B cell (primary cell): ENCODE measurements around the gene LIN52. TPM values are rescaled to one million over a fixed set of nuclear protein-coding genes. Genes with fewer than 3 reads are reported as not detected.

Experiments used
- ATAC-seq: fragments of 200-7000 bp; cut with Tn5 transposase; one replicate; pipeline ENCODE4 v1.10.0; 2021; ENCODE audit warnings: low read depth, mild to moderate bottlenecking, moderate number of reproducible peaks, moderate library complexity
- CTCF ChIA-PET: fragments of 350-600 bp; sonication (Branson Sonifier 250); formaldehyde crosslinking; loops from one replicate; lab custom pipeline; 2021; ENCODE audit warnings: antibody characterized with exemption, inconsistent platforms; lab: Charles Lee
- POLR2A ChIA-PET: fragments of 350-600 bp; sonication (Branson Sonifier 250); formaldehyde crosslinking; loops from one replicate; lab custom pipeline; 2021; ENCODE audit warnings: antibody characterized with exemption; lab: Charles Lee
- DNase-seq: peaks from one replicate; pipeline ENCODE4 v3.0.0; 2013
- H2AFZ ChIP-seq: 2 replicates; pipeline ENCODE4 v1.6.1; 2012; ENCODE audit warnings: mild to moderate bottlenecking, low read depth, low read length; ENCODE audit not compliant: insufficient read depth, poor library complexity, severe bottlenecking
- H3K27ac ChIP-seq, 2 donors: 1 replicate in 1 of 2; 2 replicates in 1 of 2; pipeline ENCODE4 v1.5.1; 2012 to 2013; ENCODE audit warnings: low read length in 2 of 2, mild to moderate bottlenecking in 2 of 2, moderate library complexity in 1 of 2
- H3K27me3 ChIP-seq, 4 experiments: fragments of 200-600 bp in 1 of 4; sonication (generic) in 1 of 4; replicated peaks in 1 of 4; 1 replicate in 2 of 4; 2 replicates in 2 of 4; pipeline versions ENCODE4 v1.6.1 to v1.7.0; 2013 to 2016; ENCODE audit warnings: low read length in 3 of 4, mild to moderate bottlenecking in 2 of 4, mixed read lengths in 1 of 4, moderate library complexity in 1 of 4; ENCODE audit not compliant: insufficient read depth in 4 of 4, control insufficient read depth in 3 of 4; ENCODE audit errors: control extremely low read depth in 1 of 4
- H3K36me3 ChIP-seq, 2 experiments: replicated peaks in 1 of 2; 1 replicate in 1 of 2; 2 replicates in 1 of 2; pipeline versions ENCODE4 v1.6.1 to v1.7.1; 2013; ENCODE audit warnings: low read length in 1 of 2; ENCODE audit not compliant: insufficient read depth in 2 of 2, control insufficient read depth in 1 of 2; ENCODE audit errors: control extremely low read depth in 1 of 2, extremely low read depth in 1 of 2
- H3K4me1 ChIP-seq, 2 donors: fragments of 200-600 bp in 1 of 2; sonication (generic) in 1 of 2; 1 replicate in 1 of 2; 2 replicates in 1 of 2; pipeline versions ENCODE4 v1.5.1 to v1.6.1; 2013 to 2017; ENCODE audit warnings: low read length in 2 of 2; ENCODE audit not compliant: control insufficient read depth in 2 of 2, insufficient read depth in 2 of 2
- H3K4me2 ChIP-seq: replicated peaks from 2 replicates; pipeline ENCODE3; 2012; ENCODE audit warnings: mild to moderate bottlenecking, low read depth, low read length; ENCODE audit not compliant: poor library complexity, severe bottlenecking
- H3K4me3 ChIP-seq, 5 experiments: fragments of 200-600 bp in 1 of 5; sonication (generic) in 1 of 5; 1 replicate in 3 of 5; 2 replicates in 2 of 5; pipeline versions ENCODE4 v1.5.1 to v1.7.0; 2011 to 2016; ENCODE audit warnings: low read length in 4 of 5, mild to moderate bottlenecking in 4 of 5, low read depth in 2 of 5, control low read depth in 1 of 5, moderate library complexity in 1 of 5; ENCODE audit not compliant: insufficient read depth in 1 of 5; ENCODE audit errors: control extremely low read depth in 1 of 5, extremely low read depth in 1 of 5
- H3K79me2 ChIP-seq: fragments of 200-600 bp; sonication (generic); one replicate; pipeline ENCODE4 v1.6.0; 2016; ENCODE audit warnings: low read length; ENCODE audit not compliant: control insufficient read depth, insufficient read depth
- H3K9ac ChIP-seq: fragments of 200-600 bp; sonication (generic); 2 replicates; pipeline ENCODE4 v1.6.1; 2017; ENCODE audit warnings: mild to moderate bottlenecking, low read length, moderate library complexity
- H3K9me3 ChIP-seq, 3 donors: one replicate each; pipeline versions ENCODE4 v1.6.1 to v1.7.1; 2013; ENCODE audit warnings: low read length in 2 of 3; ENCODE audit not compliant: control insufficient read depth in 2 of 3, insufficient read depth in 1 of 3; ENCODE audit errors: control extremely low read depth in 1 of 3
- H4K20me1 ChIP-seq: 2 replicates; pipeline ENCODE4 v1.6.0; 2012; ENCODE audit warnings: mild to moderate bottlenecking, low read length; ENCODE audit not compliant: insufficient read depth, control insufficient read depth, poor library complexity, severe bottlenecking
- H3K27ac Mint-ChIP-seq: one replicate; pipeline ENCODE4 v1.8.0; 2021; ENCODE audit warnings: mixed read lengths
- H3K27me3 Mint-ChIP-seq: one replicate; pipeline ENCODE4 v1.8.0; 2021; ENCODE audit warnings: mixed read lengths
- H3K4me1 Mint-ChIP-seq: one replicate; pipeline ENCODE4 v1.8.0; 2021; ENCODE audit warnings: mixed read lengths
- H3K4me3 Mint-ChIP-seq: one replicate; pipeline ENCODE4 v1.8.0; 2021; ENCODE audit warnings: mixed read lengths
- H3K9me3 Mint-ChIP-seq: one replicate; pipeline ENCODE4 v1.8.0; 2022; ENCODE audit warnings: mixed read lengths; ENCODE audit not compliant: insufficient read depth
- EZH2 ChIP-seq: IDR thresholded peaks from 2 replicates; pipeline ENCODE4 v1.6.1; 2012; ENCODE audit warnings: borderline replicate concordance, low read depth, mild to moderate bottlenecking, moderate library complexity, low read length; ENCODE audit not compliant: insufficient read depth, poor library complexity, severe bottlenecking
- WGBS: methylation state at CpG from one replicate; pipeline ENCODE4 v1.1.5; 2013; ENCODE audit warnings: missing lambda C conversion rate; ENCODE audit not compliant: insufficient coverage; 5-methylcytosine and 5-hydroxymethylcytosine counted together
- intact Hi-C: fragments of 100-400 bp; cut with micrococcal nuclease; formaldehyde crosslinking; loops from one replicate; pipeline ENCODE4 v1.10.0; 2022
- polyA plus RNA-seq: library from polyadenylated mRNA; depleted of rRNA; stranded (reverse); fragments of >200 nt; gene quantifications from 2 replicates; pipeline ENCODE4 v1.2.3, GENCODE V29; 2012
- total RNA-seq, 2 donors: library from RNA; stranded (reverse); fragments of 120-200 nt in 1 of 2; gene quantifications; 1 replicate in 1 of 2; 2 replicates in 1 of 2; pipeline versions ENCODE4 v1.2.3 to v1.2.4, GENCODE V29; 2013 to 2022
- TF ChIP-seq, protein P1 (sequence below): fragments of 200-600 bp; IDR thresholded peaks from one replicate; pipeline ENCODE4 v1.8.0; 2022; ENCODE audit warnings: antibody characterized with exemption, mild to moderate bottlenecking

The LIN52 gene
- total and polyA plus RNA-seq, 2 donors (not counting 1 experiment from before 2014, with no cell fraction given), result 3.9 to 13.1 TPM

- intact Hi-C loops, result no loop called here
Observed at GRCh38 chr14:74218462-74218861, 133.7 kb downstream of the LIN52 start.

More at GRCh38 chr14:74218462-74218861, 133.7 kb downstream of the LIN52 start:
- whole genome bisulfite sequencing, result 83% methylated on average over 2 of the region's 4 CpGs
- no peak overlapping the region for H3K4me2 ChIP-seq
- peaks cover 5 to 7% of the 10 kb centered on the region in 2 donors for H3K4me1 ChIP-seq
- H3K27me3 ChIP-seq, result peaks cover 0 to 18% (median 6%) of the 10 kb centered on the region in 4 experiments
- H3K79me2 ChIP-seq, result no peaks in the 10 kb centered on the region
- H3K27ac ChIP-seq, result no peak overlapping the region
- H2AFZ ChIP-seq, result no peak overlapping the region
- DNase-seq (no peak), ATAC-seq (no peak)
- Mint-ChIP-seq H3K27me3 (peaks cover 32% of the 10 kb centered on the region), H3K4me1 (peaks cover 2% of the 10 kb centered on the region), H3K9me3 (no peaks in the 10 kb centered on the region), H3K4me3 (no peak overlapping the region), H3K27ac (no peak overlapping the region)
- no peaks in the 10 kb centered on the region for H4K20me1 ChIP-seq
- no peak overlapping the region for H3K4me3 ChIP-seq
- POLR2A ChIA-PET, result no interaction called here
- CTCF ChIA-PET, result interaction anchor here (1.1 to 1.7 kb wide), 3 partner anchors 11 to 106 kb away, joined by 3 to 6 read pairs (median 4); no protein-coding TSS in a partner anchor
- peaks cover 0 to 9% (median 0%) of the 10 kb centered on the region in 3 donors for H3K9me3 ChIP-seq
- H3K9ac ChIP-seq, result no peak overlapping the region
- H3K36me3 ChIP-seq, result no peaks in the 10 kb centered on the region
- TF ChIP-seq, protein P1, sequence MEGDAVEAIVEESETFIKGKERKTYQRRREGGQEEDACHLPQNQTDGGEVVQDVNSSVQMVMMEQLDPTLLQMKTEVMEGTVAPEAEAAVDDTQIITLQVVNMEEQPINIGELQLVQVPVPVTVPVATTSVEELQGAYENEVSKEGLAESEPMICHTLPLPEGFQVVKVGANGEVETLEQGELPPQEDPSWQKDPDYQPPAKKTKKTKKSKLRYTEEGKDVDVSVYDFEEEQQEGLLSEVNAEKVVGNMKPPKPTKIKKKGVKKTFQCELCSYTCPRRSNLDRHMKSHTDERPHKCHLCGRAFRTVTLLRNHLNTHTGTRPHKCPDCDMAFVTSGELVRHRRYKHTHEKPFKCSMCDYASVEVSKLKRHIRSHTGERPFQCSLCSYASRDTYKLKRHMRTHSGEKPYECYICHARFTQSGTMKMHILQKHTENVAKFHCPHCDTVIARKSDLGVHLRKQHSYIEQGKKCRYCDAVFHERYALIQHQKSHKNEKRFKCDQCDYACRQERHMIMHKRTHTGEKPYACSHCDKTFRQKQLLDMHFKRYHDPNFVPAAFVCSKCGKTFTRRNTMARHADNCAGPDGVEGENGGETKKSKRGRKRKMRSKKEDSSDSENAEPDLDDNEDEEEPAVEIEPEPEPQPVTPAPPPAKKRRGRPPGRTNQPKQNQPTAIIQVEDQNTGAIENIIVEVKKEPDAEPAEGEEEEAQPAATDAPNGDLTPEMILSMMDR, result no peak
- no peak for TF ChIP-seq EZH2
